Neural progenitor cell (in vitro differentiated cells): ENCODE measurements around the gene EXOC3L2.

Source experiments
- EZH2 ChIP-seq: fragments of 200-600 bp; sonication (generic); IDR thresholded peaks from 2 replicates; pipeline ENCODE4 v1.6.1; 2017; ENCODE audit warnings: antibody characterized with exemption, mild to moderate bottlenecking, moderate library complexity
- EZH2phosphoT487 ChIP-seq: fragments of 200-600 bp; sonication (generic); IDR thresholded peaks from 2 replicates; pipeline ENCODE4 v1.6.1; 2017; ENCODE audit warnings: antibody characterized with exemption
- TF ChIP-seq, protein P1 (sequence below): fragments of 200-600 bp; sonication (generic); IDR thresholded peaks from 2 replicates; pipeline ENCODE4 v1.5.1; 2017; ENCODE audit warnings: antibody characterized with exemption, mild to moderate bottlenecking

DNA sequence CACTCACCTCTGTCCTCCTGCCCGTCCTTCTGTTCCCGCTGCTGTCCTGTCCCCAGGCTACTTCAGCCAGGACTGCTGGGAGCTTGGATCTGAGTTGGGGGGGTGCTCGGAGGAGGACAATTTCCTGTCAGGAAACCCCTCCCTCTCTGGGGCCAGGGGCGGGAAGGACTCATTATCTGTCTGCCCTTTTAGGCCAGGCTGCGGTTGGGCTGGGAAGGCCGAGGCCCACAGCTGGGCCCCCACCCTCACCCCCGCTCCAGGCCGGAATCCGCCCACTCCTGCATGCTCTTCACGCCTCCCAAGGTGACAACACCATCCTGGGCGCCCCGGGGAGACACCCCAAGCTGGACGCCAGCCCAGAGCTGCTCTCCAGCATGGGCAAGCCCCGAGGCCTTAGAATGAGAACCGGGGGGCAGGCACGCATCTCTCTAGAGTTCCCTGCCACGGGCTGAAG, at the start of gene EXOC3L2:
- TF ChIP-seq, protein P1, sequence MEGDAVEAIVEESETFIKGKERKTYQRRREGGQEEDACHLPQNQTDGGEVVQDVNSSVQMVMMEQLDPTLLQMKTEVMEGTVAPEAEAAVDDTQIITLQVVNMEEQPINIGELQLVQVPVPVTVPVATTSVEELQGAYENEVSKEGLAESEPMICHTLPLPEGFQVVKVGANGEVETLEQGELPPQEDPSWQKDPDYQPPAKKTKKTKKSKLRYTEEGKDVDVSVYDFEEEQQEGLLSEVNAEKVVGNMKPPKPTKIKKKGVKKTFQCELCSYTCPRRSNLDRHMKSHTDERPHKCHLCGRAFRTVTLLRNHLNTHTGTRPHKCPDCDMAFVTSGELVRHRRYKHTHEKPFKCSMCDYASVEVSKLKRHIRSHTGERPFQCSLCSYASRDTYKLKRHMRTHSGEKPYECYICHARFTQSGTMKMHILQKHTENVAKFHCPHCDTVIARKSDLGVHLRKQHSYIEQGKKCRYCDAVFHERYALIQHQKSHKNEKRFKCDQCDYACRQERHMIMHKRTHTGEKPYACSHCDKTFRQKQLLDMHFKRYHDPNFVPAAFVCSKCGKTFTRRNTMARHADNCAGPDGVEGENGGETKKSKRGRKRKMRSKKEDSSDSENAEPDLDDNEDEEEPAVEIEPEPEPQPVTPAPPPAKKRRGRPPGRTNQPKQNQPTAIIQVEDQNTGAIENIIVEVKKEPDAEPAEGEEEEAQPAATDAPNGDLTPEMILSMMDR: no peak
- TF ChIP-seq EZH2phosphoT487 (no peak), EZH2 (no peak)
